Measurements from ENCODE around the gene ASMT. TPM values are rescaled to one million over a fixed set of nuclear protein-coding genes. Genes with fewer than 3 reads are reported as not detected.

ASMT gene
- total RNA-seq, 1 donor from 2014 or later, result not detected

- H3K4me1 Mint-ChIP-seq (ENCODE audit: low read depth), result peaks cover 10% of the 10 kb centered on the region
- peak overlapping the region; percentile 95 for H3K4me3 Mint-ChIP-seq
- intact Hi-C loops (cut with micrococcal nuclease), result loop anchor here (1.0 to 5.0 kb wide), 8 partner anchors 11 to 1015 kb away; partner anchors contain the start of genes P2RY8 and SLC25A6
- H3K36me3 Mint-ChIP-seq (ENCODE audit: low read depth), result peaks cover 27% of the 10 kb centered on the region
- peak overlapping the region; percentile 93 for H3K27ac Mint-ChIP-seq
- H3K9me3 Mint-ChIP-seq, result no peaks in the 10 kb centered on the region
- DNase-seq (ENCODE audit: low spot score), result no peak
- H3K27me3 Mint-ChIP-seq (ENCODE audit: insufficient read depth), result no peaks in the 10 kb centered on the region
These were observed 22.9 kb upstream of the ASMT start for GRCh38 chrX:1591863-1592469.

GRCh38 chrX:1592470-1593142 is 22.3 kb upstream of the ASMT start:
- Mint-ChIP-seq H3K27ac (peak overlapping the region; percentile 93), H3K4me1 (ENCODE audit: low read depth) (peaks cover 10% of the 10 kb centered on the region), H3K4me3 (peak overlapping the region; percentile 95), H3K9me3 (no peaks in the 10 kb centered on the region), H3K36me3 (ENCODE audit: low read depth) (peaks cover 32% of the 10 kb centered on the region), H3K27me3 (ENCODE audit: insufficient read depth) (no peaks in the 10 kb centered on the region)
- DNase-seq (ENCODE audit: low spot score), result no peak
- intact Hi-C loops (cut with micrococcal nuclease), result loop anchor here (2.0 to 5.0 kb wide), 2 partner anchors 910 to 1015 kb away; no protein-coding TSS in a partner anchor

GRCh38 chrX:1593286-1594271 is 21.3 kb upstream of the ASMT start:
- DNase-seq (ENCODE audit: low spot score), result no peak
- Mint-ChIP-seq H3K27ac (peak overlapping the region; percentile 93), H3K27me3 (ENCODE audit: insufficient read depth) (no peaks in the 10 kb centered on the region), H3K4me3 (peak overlapping the region; percentile 95), H3K36me3 (ENCODE audit: low read depth) (peaks cover 37% of the 10 kb centered on the region), H3K9me3 (no peaks in the 10 kb centered on the region), H3K4me1 (ENCODE audit: low read depth) (peaks cover 10% of the 10 kb centered on the region)
- intact Hi-C loops (cut with micrococcal nuclease), result loop anchor here (2.0 to 5.0 kb wide), 2 partner anchors 909 to 1014 kb away; no protein-coding TSS in a partner anchor

- peaks cover 45% of the 10 kb centered on the region for H3K36me3 Mint-ChIP-seq (ENCODE audit: low read depth)
- DNase-seq (ENCODE audit: low spot score), result no peak
- H3K9me3 Mint-ChIP-seq, result no peaks in the 10 kb centered on the region
- H3K4me3 Mint-ChIP-seq, result no peak overlapping the region
- intact Hi-C loops (cut with micrococcal nuclease), result no loop called here
- H3K4me1 Mint-ChIP-seq (ENCODE audit: low read depth), result peaks cover 10% of the 10 kb centered on the region
- no peaks in the 10 kb centered on the region for H3K27me3 Mint-ChIP-seq (ENCODE audit: insufficient read depth)
- no peak overlapping the region for H3K27ac Mint-ChIP-seq
These were observed 19.2 kb upstream of the ASMT start for GRCh38 chrX:1595711-1596060.

GRCh38 chrX:1596676-1597344 is 18.0 kb upstream of the ASMT start:
- H3K4me3 Mint-ChIP-seq, result no peak overlapping the region
- H3K27me3 Mint-ChIP-seq (ENCODE audit: insufficient read depth), result no peaks in the 10 kb centered on the region
- no peaks in the 10 kb centered on the region for H3K9me3 Mint-ChIP-seq
- peaks cover 10% of the 10 kb centered on the region for H3K4me1 Mint-ChIP-seq (ENCODE audit: low read depth)
- H3K36me3 Mint-ChIP-seq (ENCODE audit: low read depth), result peaks cover 49% of the 10 kb centered on the region
- no peak for DNase-seq (ENCODE audit: low spot score)
- no peak overlapping the region for H3K27ac Mint-ChIP-seq
- intact Hi-C loops (cut with micrococcal nuclease), result no loop called here

- H3K4me1 Mint-ChIP-seq (ENCODE audit: low read depth), result peaks cover 10% of the 10 kb centered on the region
- DNase-seq (ENCODE audit: low spot score), result no peak
- no peak overlapping the region for H3K27ac Mint-ChIP-seq
- peaks cover 54% of the 10 kb centered on the region for H3K36me3 Mint-ChIP-seq (ENCODE audit: low read depth)
- no peaks in the 10 kb centered on the region for H3K27me3 Mint-ChIP-seq (ENCODE audit: insufficient read depth)
- no peak overlapping the region for H3K4me3 Mint-ChIP-seq
- H3K9me3 Mint-ChIP-seq, result no peaks in the 10 kb centered on the region
- intact Hi-C loops (cut with micrococcal nuclease), result no loop called here
These were observed 17.4 kb upstream of the ASMT start for GRCh38 chrX:1597345-1598020.

- Mint-ChIP-seq H3K27me3 (ENCODE audit: insufficient read depth) (no peaks in the 10 kb centered on the region), H3K27ac (no peak overlapping the region), H3K4me3 (no peak overlapping the region), H3K9me3 (no peaks in the 10 kb centered on the region), H3K36me3 (ENCODE audit: low read depth) (peaks cover 52% of the 10 kb centered on the region), H3K4me1 (ENCODE audit: low read depth) (peaks cover 3% of the 10 kb centered on the region)
- no peak for DNase-seq (ENCODE audit: low spot score)
- intact Hi-C loops (cut with micrococcal nuclease), result no loop called here
These were observed 16.6 kb upstream of the ASMT start for GRCh38 chrX:1598021-1598875.

- H3K9me3 Mint-ChIP-seq, result no peaks in the 10 kb centered on the region
- no peak overlapping the region for H3K27ac Mint-ChIP-seq
- H3K36me3 Mint-ChIP-seq (ENCODE audit: low read depth), result peaks cover 46% of the 10 kb centered on the region
- DNase-seq (ENCODE audit: low spot score), result no peak
- no peaks in the 10 kb centered on the region for H3K4me1 Mint-ChIP-seq (ENCODE audit: low read depth)
- H3K27me3 Mint-ChIP-seq (ENCODE audit: insufficient read depth), result no peaks in the 10 kb centered on the region
- intact Hi-C loops (cut with micrococcal nuclease), result no loop called here
- no peak overlapping the region for H3K4me3 Mint-ChIP-seq
These were observed 15.7 kb upstream of the ASMT start for GRCh38 chrX:1598876-1599790.

GRCh38 chrX:1599791-1600405 is 15.0 kb upstream of the ASMT start:
- Mint-ChIP-seq H3K27me3 (ENCODE audit: insufficient read depth) (no peaks in the 10 kb centered on the region), H3K9me3 (no peaks in the 10 kb centered on the region), H3K4me1 (ENCODE audit: low read depth) (no peaks in the 10 kb centered on the region), H3K27ac (no peak overlapping the region), H3K4me3 (no peak overlapping the region), H3K36me3 (ENCODE audit: low read depth) (peaks cover 50% of the 10 kb centered on the region)
- intact Hi-C loops (cut with micrococcal nuclease), result no loop called here
- DNase-seq (ENCODE audit: low spot score), result no peak

- no peak overlapping the region for H3K4me3 Mint-ChIP-seq
- H3K4me1 Mint-ChIP-seq (ENCODE audit: low read depth), result no peaks in the 10 kb centered on the region
- no peak overlapping the region for H3K27ac Mint-ChIP-seq
- intact Hi-C loops (cut with micrococcal nuclease), result no loop called here
- H3K27me3 Mint-ChIP-seq (ENCODE audit: insufficient read depth), result no peaks in the 10 kb centered on the region
- H3K9me3 Mint-ChIP-seq, result no peaks in the 10 kb centered on the region
- DNase-seq (ENCODE audit: low spot score), result no peak
- H3K36me3 Mint-ChIP-seq (ENCODE audit: low read depth), result peaks cover 48% of the 10 kb centered on the region
These were observed 14.3 kb upstream of the ASMT start for GRCh38 chrX:1600406-1601050.

Measured in activated T-helper 1 cell treated with anti-CD3 and anti-CD28 coated beads, Interleukin-12 subunit alpha, Interleukin-12 subunit beta, Interleukin-2, Interleukin-4 antibody, amounts not matched to agents 30 ng/mL and 10 ng/mL and 1 ng/mL, durations not matched to agents 14 hours and 24 hours and 36 hours (primary cell).